Fibroblast of pulmonary artery (primary cell): ENCODE data around the gene OSBP.

Experiments
- DNase-seq: peaks from one replicate; pipeline ENCODE4 v3.0.0-alpha.2; 2010; ENCODE audit warnings: low read depth
- H3K4me3 ChIP-seq: replicated peaks from 2 replicates; pipeline ENCODE4 v1.5.1; 2011; ENCODE audit warnings: low read depth, mild to moderate bottlenecking, control low read depth, low read length, moderate library complexity
- TF ChIP-seq, protein P1 (sequence below): IDR thresholded peaks from 2 replicates; pipeline ENCODE4 v1.5.1; 2011; ENCODE audit warnings: mild to moderate bottlenecking, control low read depth, low read length, inconsistent platforms; ENCODE audit errors: missing control alignments

Gene OSBP

DNA sequence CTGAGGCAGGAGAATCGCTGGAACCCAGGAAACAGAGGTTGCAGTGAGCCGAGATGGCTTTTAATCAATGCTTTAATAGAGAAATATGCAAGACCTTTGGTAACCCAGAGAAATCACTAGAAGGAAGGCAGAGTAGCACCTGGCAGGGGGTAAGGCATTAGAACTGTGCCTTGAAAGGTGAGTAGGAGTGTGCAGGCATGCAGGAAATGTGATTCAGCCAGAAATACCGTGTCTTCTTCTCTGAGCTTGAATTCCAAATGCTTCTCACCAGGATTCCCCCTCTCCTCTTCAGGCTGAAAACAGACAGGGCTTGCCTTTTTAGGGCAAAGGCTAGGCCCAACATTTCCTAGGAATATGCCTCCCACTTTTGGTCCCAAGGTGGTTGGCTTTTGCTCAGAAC is 53.3 kb downstream of the OSBP start:
- no peak for DNase-seq
- no peak overlapping the region for H3K4me3 ChIP-seq
- TF ChIP-seq, protein P1, sequence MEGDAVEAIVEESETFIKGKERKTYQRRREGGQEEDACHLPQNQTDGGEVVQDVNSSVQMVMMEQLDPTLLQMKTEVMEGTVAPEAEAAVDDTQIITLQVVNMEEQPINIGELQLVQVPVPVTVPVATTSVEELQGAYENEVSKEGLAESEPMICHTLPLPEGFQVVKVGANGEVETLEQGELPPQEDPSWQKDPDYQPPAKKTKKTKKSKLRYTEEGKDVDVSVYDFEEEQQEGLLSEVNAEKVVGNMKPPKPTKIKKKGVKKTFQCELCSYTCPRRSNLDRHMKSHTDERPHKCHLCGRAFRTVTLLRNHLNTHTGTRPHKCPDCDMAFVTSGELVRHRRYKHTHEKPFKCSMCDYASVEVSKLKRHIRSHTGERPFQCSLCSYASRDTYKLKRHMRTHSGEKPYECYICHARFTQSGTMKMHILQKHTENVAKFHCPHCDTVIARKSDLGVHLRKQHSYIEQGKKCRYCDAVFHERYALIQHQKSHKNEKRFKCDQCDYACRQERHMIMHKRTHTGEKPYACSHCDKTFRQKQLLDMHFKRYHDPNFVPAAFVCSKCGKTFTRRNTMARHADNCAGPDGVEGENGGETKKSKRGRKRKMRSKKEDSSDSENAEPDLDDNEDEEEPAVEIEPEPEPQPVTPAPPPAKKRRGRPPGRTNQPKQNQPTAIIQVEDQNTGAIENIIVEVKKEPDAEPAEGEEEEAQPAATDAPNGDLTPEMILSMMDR = no peak

DNA sequence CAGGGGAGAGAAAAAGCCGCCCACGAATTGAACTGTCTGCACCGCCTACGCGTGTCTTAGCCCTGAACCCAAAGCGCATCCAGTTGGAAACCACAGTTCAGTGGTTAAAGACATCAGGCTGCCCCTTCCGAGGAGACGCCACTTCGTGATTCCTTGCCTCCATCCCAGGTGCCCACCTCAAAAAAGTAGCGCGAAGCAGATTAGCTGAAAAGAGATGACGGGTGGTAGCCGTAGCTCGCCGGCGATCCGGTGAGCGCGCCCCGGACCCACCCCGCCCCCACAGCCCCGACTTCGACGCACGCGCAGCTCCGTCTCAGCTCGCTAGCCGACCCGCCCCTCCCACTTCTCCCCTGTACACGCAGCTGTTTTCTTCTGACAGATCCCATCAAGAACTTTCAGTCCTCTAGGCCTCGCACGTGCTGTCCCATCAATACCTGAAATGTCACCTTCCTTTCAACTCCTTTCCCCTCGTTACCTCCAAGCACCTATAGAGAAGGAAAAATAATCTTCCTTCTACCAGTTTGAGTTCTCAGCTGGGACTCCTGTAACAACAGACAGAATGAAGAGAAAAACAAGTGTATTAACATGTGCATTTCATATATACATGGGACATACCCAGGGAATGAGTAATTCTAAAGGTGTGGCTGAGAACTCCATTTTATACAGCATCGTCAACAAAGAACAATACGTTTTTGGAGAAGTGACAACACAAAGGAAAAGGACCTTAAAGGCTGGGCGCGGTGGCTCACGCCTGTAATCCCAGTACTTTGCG is 54.7 kb downstream of the OSBP start:
- TF ChIP-seq, protein P1 = no peak
- peak; percentile 82 for DNase-seq
- peak overlapping the region; percentile 87 for H3K4me3 ChIP-seq

DNA sequence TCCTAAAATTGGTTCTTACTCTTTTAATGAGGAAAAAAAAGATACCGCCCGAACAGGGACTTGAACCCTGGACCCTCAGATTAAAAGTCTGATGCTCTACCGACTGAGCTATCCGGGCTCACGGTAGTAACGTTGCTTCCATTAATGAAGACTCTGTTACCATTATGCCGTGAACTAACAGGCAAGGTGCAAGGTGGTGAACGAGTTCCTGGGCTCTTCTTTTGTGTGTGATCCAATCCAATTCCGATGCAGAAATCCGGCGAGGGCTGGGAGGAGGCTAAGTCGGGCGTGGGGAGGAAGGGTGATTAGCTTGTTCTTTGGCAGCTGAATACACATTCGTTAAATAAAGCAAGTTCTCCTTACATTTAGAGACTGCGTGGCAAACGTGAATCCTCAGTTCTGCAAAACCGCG is 55.3 kb downstream of the OSBP start:
- TF ChIP-seq, protein P1 = no peak
- H3K4me3 ChIP-seq = peak overlapping the region; percentile 87
- DNase-seq = peak; percentile 81

DNA sequence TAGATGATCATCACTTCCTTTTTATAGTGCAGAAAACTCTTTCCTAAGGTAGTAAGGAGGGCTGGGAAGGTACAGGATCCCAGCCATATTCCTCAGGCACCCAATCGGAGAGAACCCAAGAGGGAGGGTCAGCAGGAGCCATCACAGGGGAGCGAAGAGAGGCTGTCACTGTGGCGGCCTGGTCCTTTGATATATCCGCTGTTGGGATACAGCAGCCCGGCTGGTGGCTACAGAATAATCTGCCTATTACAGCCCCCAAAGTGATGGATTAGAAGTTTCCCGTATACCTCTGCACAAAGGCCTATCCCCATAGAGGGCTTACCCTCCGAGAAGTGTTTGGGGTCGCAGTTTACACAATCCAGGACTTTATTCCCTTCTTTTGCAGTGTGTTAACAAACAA is 55.7 kb downstream of the OSBP start:
- TF ChIP-seq, protein P1 = no peak
- H3K4me3 ChIP-seq = peak overlapping the region; percentile 87

DNA sequence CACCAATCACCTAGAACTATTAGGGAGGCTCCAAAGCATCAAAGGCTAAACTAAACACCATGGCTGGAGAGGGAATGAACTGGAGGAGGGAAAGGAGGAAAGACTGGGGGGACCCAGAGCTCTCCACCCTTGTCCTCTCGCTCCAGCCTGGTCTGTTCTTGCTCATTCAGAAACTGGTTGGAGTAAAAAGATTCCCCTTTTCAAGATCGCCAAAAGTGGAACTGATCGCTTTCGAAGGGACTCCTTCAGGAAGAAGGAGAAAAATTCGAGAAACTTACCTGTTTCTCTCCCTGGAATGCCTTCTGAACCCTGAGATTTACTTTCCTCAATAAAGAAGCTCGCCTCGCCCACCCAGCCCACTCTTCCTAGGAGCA is 57.3 kb downstream of the OSBP start:
- no peak overlapping the region for H3K4me3 ChIP-seq
- no peak for DNase-seq
- TF ChIP-seq, protein P1 = no peak

More for the DNA sequence above, 55.7 kb downstream of the OSBP start:
- DNase-seq = no peak

DNA sequence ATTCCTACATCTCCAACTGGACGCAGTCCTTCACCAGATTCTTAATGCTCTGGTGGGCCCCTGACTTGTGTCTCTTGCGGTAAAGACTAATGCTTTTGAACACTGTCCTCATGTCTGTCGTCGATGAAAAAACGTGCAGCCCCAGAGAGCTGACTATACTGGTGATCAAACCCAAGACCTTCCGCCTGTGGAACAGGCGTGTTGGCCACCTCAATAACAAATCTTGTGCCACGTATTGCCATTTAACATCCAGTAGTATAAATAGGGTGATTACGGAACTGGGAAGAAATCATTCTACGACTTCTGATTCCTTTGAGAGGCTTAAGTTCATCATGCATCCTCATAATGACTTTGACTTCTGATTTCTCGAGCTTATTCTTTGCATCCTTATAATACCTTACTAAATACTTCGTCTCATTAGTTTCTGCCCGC is 58.6 kb downstream of the OSBP start:
- no peak overlapping the region for H3K4me3 ChIP-seq
- TF ChIP-seq, protein P1 = no peak
- no peak for DNase-seq
